Gastrocnemius medialis (tissue), 4 donors: ENCODE measurements around the gene SRSF2. TPM values are rescaled to one million over a fixed set of nuclear protein-coding genes. Genes with fewer than 3 reads are reported as not detected.

Source experiments
- ATAC-seq, 2 donors: fragments of 150-250 bp; one replicate each; pipeline ENCODE4 v1.9.1; 2016
- DNase-seq, 2 donors: peaks; one replicate each; pipeline ENCODE4 v3.0.0-alpha.2; 2019
- H3K27ac ChIP-seq, 4 donors: fragments of 200-600 bp; sonication (generic); 1 replicate in 1 of 4; 2 replicates in 3 of 4; pipeline ENCODE4 v1.5.1; 2016 to 2018; ENCODE audit warnings: mild to moderate bottlenecking in 2 of 4, moderate library complexity in 1 of 4
- H3K27me3 ChIP-seq, 3 donors: fragments of 200-600 bp; sonication (generic) in 2 of 3; 1 replicate in 1 of 3; 2 replicates in 2 of 3; pipeline versions ENCODE4 v1.5.1 to v1.6.0; 2016 to 2019; ENCODE audit warnings: mild to moderate bottlenecking in 1 of 3, moderate library complexity in 1 of 3
- H3K36me3 ChIP-seq, 2 donors: fragments of 200-600 bp; sonication (generic) in 1 of 2; one replicate each; pipeline ENCODE4 v1.5.1; 2017 to 2018
- H3K4me1 ChIP-seq, 2 donors: fragments of 200-600 bp; sonication (generic) in 1 of 2; one replicate each; pipeline ENCODE4 v1.5.1; 2016 to 2017; ENCODE audit warnings: mild to moderate bottlenecking in 2 of 2
- H3K4me3 ChIP-seq, 4 donors: fragments of 200-600 bp; sonication (generic) in 3 of 4; 1 replicate in 1 of 4; 2 replicates in 3 of 4; pipeline ENCODE4 v1.5.1; 2016 to 2019; ENCODE audit warnings: mild to moderate bottlenecking in 2 of 4
- H3K9me3 ChIP-seq, 3 donors: fragments of 200-600 bp; sonication (generic) in 2 of 3; 1 replicate in 1 of 3; 2 replicates in 2 of 3; pipeline ENCODE4 v1.5.1; 2016 to 2019
- CTCF ChIP-seq, 5 experiments: fragments of 450-650 bp in 3 of 5; fragments of 200-600 bp in 2 of 5; sonication (generic) in 2 of 5; IDR thresholded peaks in 4 of 5; conservative IDR thresholded peaks in 1 of 5; 1 replicate in 4 of 5; 2 replicates in 1 of 5; pipeline ENCODE4 v1.5.1; 2016 to 2019; ENCODE audit warnings: antibody characterized with exemption in 5 of 5, mild to moderate bottlenecking in 3 of 5, moderate library complexity in 3 of 5
- POLR2A ChIP-seq, 2 donors: fragments of 450-650 bp; IDR thresholded peaks; one replicate each; pipeline ENCODE4 v1.6.1; 2017; ENCODE audit warnings: antibody characterized with exemption in 2 of 2, mild to moderate bottlenecking in 2 of 2, moderate library complexity in 2 of 2
- in situ Hi-C, 4 donors: fragments of 200-750 bp; cut with MboI; loops; one replicate each; pipeline versions ENCODE4 v1.15.0 to v1.8.0; 2017; ENCODE audit warnings: low sequenced_read_pairs in 4 of 4
- intact Hi-C: fragments of 100-400 bp; cut with DNase I; formaldehyde crosslinking; loops from one replicate; pipeline ENCODE4 v1.15.1; 2023; ENCODE audit warnings: low total_unique reads
- total RNA-seq, 4 donors: library from RNA; depleted of rRNA; stranded (reverse); fragments of >200 nt; gene quantifications; one replicate each; pipeline versions ENCODE4 v1.1.0 to v1.2.3, GENCODE V29; 2016

SRSF2 gene
- total RNA-seq, 4 donors from 2014 or later = 75.0 to 148 (median 90.4) TPM

GRCh38 chr17:76722279-76722678 is 14.9 kb downstream of the SRSF2 start:
- in situ Hi-C loops = loop anchor here in 1 of 4 donors (25.0 kb wide), 1 partner anchor 160 kb away; a partner anchor contains a TSS
- ATAC-seq = no peak
- intact Hi-C loops = loop anchor here (10.0 kb wide), 1 partner anchor 937 kb away; the partner anchor contains the start of gene UNK
- Histone ChIP-seq H3K4me1 (peaks cover 15 to 20% of the 10 kb centered on the region in 2 donors), H3K36me3 (peaks cover 1 to 75% of the 10 kb centered on the region in 2 donors), H3K27me3 (no peaks in the 10 kb centered on the region), H3K27ac (peak overlapping the region in 1 of 4 donors; percentile 2), H3K4me3 (no peak overlapping the region), H3K9me3 (no peaks in the 10 kb centered on the region)
- DNase-seq = no peak
- TF ChIP-seq CTCF (IDR thresholded peaks at IDR 0.05 in 4 of 5, conservative IDR thresholded peaks at IDR 0.05 in 1 of 5) (no peak), POLR2A (IDR thresholded peaks at IDR 0.05) (no peak)

GRCh38 chr17:76721463-76721862 is 15.7 kb downstream of the SRSF2 start:
- Histone ChIP-seq H3K36me3 (peaks cover 5 to 83% of the 10 kb centered on the region in 2 donors), H3K9me3 (no peaks in the 10 kb centered on the region), H3K4me3 (no peak overlapping the region), H3K4me1 (peaks cover 17 to 27% of the 10 kb centered on the region in 2 donors), H3K27me3 (no peaks in the 10 kb centered on the region), H3K27ac (no peak overlapping the region)
- in situ Hi-C loops = loop anchor here in 1 of 4 donors (25.0 kb wide), 1 partner anchor 159 kb away; a partner anchor contains a TSS
- DNase-seq = no peak
- intact Hi-C loops = loop anchor here (10.0 kb wide), 1 partner anchor 937 kb away; the partner anchor contains the start of gene UNK
- TF ChIP-seq CTCF (IDR thresholded peaks at IDR 0.05 in 4 of 5, conservative IDR thresholded peaks at IDR 0.05 in 1 of 5) (no peak), POLR2A (IDR thresholded peaks at IDR 0.05) (no peak)
- ATAC-seq = no peak

- Histone ChIP-seq H3K4me1 (peaks cover 19 to 28% of the 10 kb centered on the region in 2 donors), H3K27ac (no peak overlapping the region), H3K36me3 (peaks cover 5 to 87% of the 10 kb centered on the region in 2 donors), H3K9me3 (no peaks in the 10 kb centered on the region), H3K4me3 (no peak overlapping the region), H3K27me3 (no peaks in the 10 kb centered on the region)
- intact Hi-C loops = loop anchor here (10.0 kb wide), 1 partner anchor 936 kb away; the partner anchor contains the start of gene UNK
- DNase-seq = no peak
- TF ChIP-seq POLR2A (IDR thresholded peaks at IDR 0.05) (no peak), CTCF (IDR thresholded peaks at IDR 0.05 in 4 of 5, conservative IDR thresholded peaks at IDR 0.05 in 1 of 5) (no peak)
- no peak for ATAC-seq
- in situ Hi-C loops = loop anchor here in 1 of 4 donors (25.0 kb wide), 1 partner anchor 159 kb away; a partner anchor contains a TSS
Measured at GRCh38 chr17:76720941-76721340, 16.2 kb downstream of the SRSF2 start.

GRCh38 chr17:76720211-76720610 is 16.9 kb downstream of the SRSF2 start:
- no peak overlapping the region for H3K27ac ChIP-seq
- DNase-seq (no peak), ATAC-seq (no peak)
- H3K36me3 ChIP-seq = peaks cover 5 to 94% of the 10 kb centered on the region in 2 donors
- H3K9me3 ChIP-seq = no peaks in the 10 kb centered on the region
- H3K27me3 ChIP-seq = no peaks in the 10 kb centered on the region
- intact Hi-C loops (loop anchor here (10.0 kb wide), 1 partner anchor 935 kb away; the partner anchor contains the start of gene UNK), in situ Hi-C loops (loop anchor here in 1 of 4 donors (25.0 kb wide), 1 partner anchor 158 kb away; a partner anchor contains a TSS)
- TF ChIP-seq POLR2A (IDR thresholded peaks at IDR 0.05) = no peak
- TF ChIP-seq CTCF (IDR thresholded peaks at IDR 0.05 in 4 of 5, conservative IDR thresholded peaks at IDR 0.05 in 1 of 5) = no peak
- H3K4me3 ChIP-seq = no peak overlapping the region
- H3K4me1 ChIP-seq = peaks cover 22 to 28% of the 10 kb centered on the region in 2 donors
